OCI-LY7 (cell line): ENCODE measurements around the gene EIF4E1B. TPM values are rescaled to one million over a fixed set of nuclear protein-coding genes. Genes with fewer than 3 reads are reported as not detected.

Experiments
- BruUV-seq: library from RNA; stranded (reverse); fragments of 400-500 nt; replicated peaks from 2 replicates; lab custom pipeline; 2021; lab: Mats Ljungman, UMichigan
- CTCF ChIA-PET: fragments of 300-600 bp; sonication (Branson Sonifier 250); formaldehyde crosslinking; loops from one replicate; lab custom pipeline; 2022; ENCODE audit warnings: antibody characterized with exemption; ENCODE audit not compliant: unreplicated experiment; lab: Charles Lee
- POLR2A ChIA-PET: fragments of 300-600 bp; sonication (Branson Sonifier 250); formaldehyde crosslinking; loops from one replicate; lab custom pipeline; 2022; ENCODE audit warnings: antibody characterized with exemption; lab: Charles Lee
- DNase-seq: peaks from one replicate; pipeline ENCODE4 v3.0.0-alpha.2; 2015; ENCODE audit warnings: low spot score
- H2AFZ ChIP-seq: fragments of 200-600 bp; sonication (generic), shearing (Covaris generic); 2 replicates; pipeline ENCODE4 v1.6.1; 2014; ENCODE audit warnings: mild to moderate bottlenecking, antibody characterized with exemption, low read length, moderate library complexity
- H3K27ac ChIP-seq: fragments of 200-600 bp; sonication (generic); 2 replicates; pipeline ENCODE4 v1.5.1; 2014; ENCODE audit warnings: mixed run types, low read depth, mild to moderate bottlenecking, moderate library complexity, low read length, inconsistent platforms; ENCODE audit not compliant: poor library complexity, severe bottlenecking
- H3K36me3 ChIP-seq: fragments of 200-600 bp; sonication (generic); 2 replicates; pipeline ENCODE4 v1.6.1; 2014; ENCODE audit warnings: mild to moderate bottlenecking, antibody characterized with exemption, low read length, moderate library complexity, mixed read lengths; ENCODE audit not compliant: insufficient read depth
- H3K4me1 ChIP-seq: fragments of 200-600 bp; sonication (generic); 2 replicates; pipeline ENCODE4 v1.5.1; 2014; ENCODE audit warnings: mild to moderate bottlenecking, low read length; ENCODE audit not compliant: insufficient read depth, poor library complexity, severe bottlenecking
- H3K4me2 ChIP-seq: fragments of 200-600 bp; sonication (generic); 2 replicates; pipeline ENCODE4 v1.6.1; 2014; ENCODE audit warnings: mild to moderate bottlenecking, low read length
- H3K4me3 ChIP-seq: fragments of 200-600 bp; sonication (generic); 2 replicates; pipeline ENCODE4 v1.5.1; 2014; ENCODE audit warnings: mild to moderate bottlenecking, low read depth, low read length; ENCODE audit not compliant: poor library complexity, severe bottlenecking
- H3K79me2 ChIP-seq: fragments of 200-600 bp; sonication (generic); 2 replicates; pipeline ENCODE4 v1.6.1; 2016; ENCODE audit warnings: low read depth, mild to moderate bottlenecking, low read length, moderate library complexity, mixed read lengths; ENCODE audit not compliant: insufficient read depth
- H3K9me2 ChIP-seq: fragments of 200-600 bp; sonication (generic); 2 replicates; pipeline ENCODE4 v1.6.1; 2016; ENCODE audit warnings: mild to moderate bottlenecking, low read length, mixed read lengths; ENCODE audit not compliant: insufficient read depth
- H3K9me3 ChIP-seq: fragments of 200-600 bp; sonication (generic); 2 replicates; pipeline ENCODE4 v1.6.1; 2014; ENCODE audit warnings: mild to moderate bottlenecking, mixed run types, low read length, mixed read lengths
- H4K20me1 ChIP-seq: fragments of 200-600 bp; sonication (generic); 2 replicates; pipeline ENCODE4 v1.6.1; 2014; ENCODE audit warnings: mild to moderate bottlenecking, antibody characterized with exemption, low read length, moderate library complexity, mixed read lengths; ENCODE audit not compliant: insufficient read depth
- CTCF ChIP-seq: fragments of 200-600 bp; sonication (generic); conservative IDR thresholded peaks from 2 replicates; pipeline ENCODE4 v1.5.1; 2014; ENCODE audit warnings: mild to moderate bottlenecking, antibody characterized with exemption, low read length, moderate library complexity, mixed read lengths
- EZH2phosphoT487 ChIP-seq: fragments of 200-600 bp; sonication (generic); IDR thresholded peaks from 2 replicates; pipeline ENCODE4 v1.6.1; 2018; ENCODE audit warnings: low read depth, borderline replicate concordance, mild to moderate bottlenecking, mixed run types, antibody characterized with exemption, low read length, moderate library complexity, mixed read lengths
- intact Hi-C: fragments of 100-400 bp; cut with micrococcal nuclease; formaldehyde crosslinking; loops from one replicate; pipeline ENCODE4 v1.10.0; 2022; ENCODE audit not compliant: unreplicated experiment
- total RNA-seq, 2 experiments: library from RNA; depleted of rRNA in 1 of 2; stranded (reverse); fragments of >200 nt in 1 of 2; shearing (Covaris generic) in 1 of 2; gene quantifications; 2 replicates each; pipeline ENCODE4 v1.2.3, GENCODE V29; 2014 to 2022

Gene EIF4E1B
- total RNA-seq, 2 experiments from 2014 or later: 0.16 to 2.4 TPM

GRCh38 chr5:176595386-176595943 lies 35.0 kb upstream of the EIF4E1B start:
- H4K20me1 ChIP-seq: no peaks in the 10 kb centered on the region; the same call in 1 of the 2 replicates
- no peak overlapping the region for H3K4me3 ChIP-seq
- no peaks in the 10 kb centered on the region for H3K4me1 ChIP-seq
- TF ChIP-seq CTCF: no peak
- TF ChIP-seq EZH2phosphoT487: no peak
- no peak for DNase-seq
- ChIA-PET CTCF (no interaction called here), POLR2A (no interaction called here)
- H2AFZ ChIP-seq: no peak overlapping the region
- no peaks in the 10 kb centered on the region for H3K79me2 ChIP-seq
- intact Hi-C loops: no loop called here
- H3K27ac ChIP-seq: no peak overlapping the region
- 0 out of 2 replicates have a peak, but pooled peaks cover 4% of the 10 kb centered on the region for H3K36me3 ChIP-seq
- H3K9me2 ChIP-seq: no peaks in the 10 kb centered on the region
- BruUV-seq: no TSS peak
- no peaks in the 10 kb centered on the region for H3K9me3 ChIP-seq
- no peak overlapping the region for H3K4me2 ChIP-seq

- no peaks in the 10 kb centered on the region for H3K9me3 ChIP-seq
- no peaks in the 10 kb centered on the region; the same call in 1 of the 2 replicates for H4K20me1 ChIP-seq
- no peak overlapping the region for H2AFZ ChIP-seq
- H3K4me3 ChIP-seq: no peak overlapping the region
- H3K79me2 ChIP-seq: no peaks in the 10 kb centered on the region
- CTCF ChIA-PET: no interaction called here
- H3K9me2 ChIP-seq: no peaks in the 10 kb centered on the region
- no peaks in the 10 kb centered on the region for H3K4me1 ChIP-seq
- POLR2A ChIA-PET: no interaction called here
- no peak for DNase-seq
- no TSS peak for BruUV-seq
- no peak for TF ChIP-seq EZH2phosphoT487
- no peak for TF ChIP-seq CTCF
- intact Hi-C loops: no loop called here
- H3K4me2 ChIP-seq: no peak overlapping the region
- 0 out of 2 replicates have a peak, but pooled peaks cover 4% of the 10 kb centered on the region for H3K36me3 ChIP-seq
- no peak overlapping the region for H3K27ac ChIP-seq
Observed at GRCh38 chr5:176596069-176596644, 34.3 kb upstream of the EIF4E1B start.
